ENCODE results near the gene KCNJ6.

KCNJ6 gene

DNA sequence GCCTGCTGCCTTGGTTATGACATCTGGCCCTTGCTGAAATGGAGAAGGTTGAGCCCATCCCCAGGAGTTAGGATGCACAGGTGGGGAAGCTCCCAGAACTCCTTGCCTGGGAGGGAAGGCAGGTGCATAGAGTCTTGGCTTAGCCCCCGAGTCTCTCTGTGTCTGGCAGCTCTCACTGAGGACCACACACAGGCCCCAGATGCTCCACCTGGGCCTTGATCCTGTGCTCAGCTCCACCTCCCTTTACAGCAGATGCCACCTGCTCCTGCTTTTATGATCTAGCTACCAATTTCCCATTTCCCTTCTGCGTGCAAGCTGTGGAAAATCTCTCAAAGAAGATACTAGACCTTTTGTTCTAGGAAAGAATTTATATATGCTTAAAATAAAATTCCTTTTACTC lies 28.8 kb upstream of the KCNJ6 start:
- Histone ChIP-seq H3K4me3 (ENCODE audit: severe bottlenecking) (no peak overlapping the region), H3K27me3 (ENCODE audit: insufficient read depth, poor library complexity, severe bottlenecking) (no peaks in the 10 kb centered on the region), H3K9me3 (ENCODE audit: severe bottlenecking) (no peaks in the 10 kb centered on the region), H3K4me1 (ENCODE audit: insufficient read depth, poor library complexity, severe bottlenecking) (no peaks in the 10 kb centered on the region), H3K27ac (ENCODE audit: poor library complexity, severe bottlenecking) (no peak overlapping the region), H3K36me3 (ENCODE audit: low read depth) (no peaks in the 10 kb centered on the region)
- DNase-seq (ENCODE audit: low spot score) (no peak), ATAC-seq (ENCODE audit: low read depth) (no peak)
- TF ChIP-seq CTCF (IDR thresholded peaks at IDR 0.05; ENCODE audit: poor library complexity, severe bottlenecking): no peak

DNA sequence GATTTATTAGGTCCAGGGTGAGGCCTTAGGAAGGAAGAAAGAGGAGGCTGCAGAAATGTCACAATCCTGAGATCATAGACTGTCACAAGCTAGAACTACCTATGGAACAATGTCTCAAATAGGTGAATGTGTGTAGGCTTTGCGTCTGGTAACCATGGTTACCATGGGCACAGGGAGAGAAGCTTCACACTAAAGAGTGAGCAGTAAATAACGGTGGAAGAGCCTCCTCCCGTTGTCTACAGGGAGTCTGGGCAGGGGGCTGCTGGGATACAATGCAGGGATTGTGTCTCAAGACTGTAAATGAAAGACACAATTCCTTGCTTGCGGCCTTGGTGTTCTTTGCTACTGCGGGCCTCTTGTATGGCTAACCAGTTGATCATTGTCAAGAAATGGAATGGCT lies 28.2 kb upstream of the KCNJ6 start:
- Histone ChIP-seq H3K27ac (ENCODE audit: poor library complexity, severe bottlenecking) (no peak overlapping the region), H3K9me3 (ENCODE audit: severe bottlenecking) (no peaks in the 10 kb centered on the region), H3K4me1 (ENCODE audit: insufficient read depth, poor library complexity, severe bottlenecking) (peaks cover 3% of the 10 kb centered on the region), H3K27me3 (ENCODE audit: insufficient read depth, poor library complexity, severe bottlenecking) (no peaks in the 10 kb centered on the region), H3K36me3 (ENCODE audit: low read depth) (no peaks in the 10 kb centered on the region), H3K4me3 (ENCODE audit: severe bottlenecking) (no peak overlapping the region)
- TF ChIP-seq CTCF (IDR thresholded peaks at IDR 0.05; ENCODE audit: poor library complexity, severe bottlenecking): no peak
- DNase-seq (ENCODE audit: low spot score): no peak
- no peak for ATAC-seq (ENCODE audit: low read depth)

DNA sequence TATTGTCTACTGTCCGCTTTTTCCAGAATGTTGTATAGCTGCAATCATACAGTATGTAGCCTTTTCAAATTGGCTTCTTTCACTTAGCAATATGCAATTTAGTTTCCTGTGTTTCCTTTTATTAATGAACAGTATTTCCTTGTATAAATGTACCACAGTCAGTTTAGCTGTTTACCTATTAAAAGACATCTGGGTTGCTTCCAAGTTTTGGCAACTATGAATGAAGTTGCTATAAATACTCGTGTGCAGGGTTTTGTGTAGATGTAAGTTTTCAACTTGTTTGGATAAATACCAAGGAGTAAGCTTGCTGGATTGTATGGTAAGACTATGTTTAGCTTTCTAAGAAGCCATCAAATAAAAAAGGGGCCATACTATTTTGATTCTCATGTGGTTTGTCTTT lies 24.4 kb upstream of the KCNJ6 start:
- Histone ChIP-seq H3K27ac (ENCODE audit: poor library complexity, severe bottlenecking) (no peak overlapping the region), H3K4me3 (ENCODE audit: severe bottlenecking) (no peak overlapping the region), H3K4me1 (ENCODE audit: insufficient read depth, poor library complexity, severe bottlenecking) (peaks cover 14% of the 10 kb centered on the region), H3K27me3 (ENCODE audit: insufficient read depth, poor library complexity, severe bottlenecking) (no peaks in the 10 kb centered on the region), H3K9me3 (ENCODE audit: severe bottlenecking) (no peaks in the 10 kb centered on the region), H3K36me3 (ENCODE audit: low read depth) (no peaks in the 10 kb centered on the region)
- no peak for TF ChIP-seq CTCF (IDR thresholded peaks at IDR 0.05; ENCODE audit: poor library complexity, severe bottlenecking)
- no peak for DNase-seq (ENCODE audit: low spot score)
- no peak for ATAC-seq (ENCODE audit: low read depth)

- Histone ChIP-seq H3K9me3 (ENCODE audit: severe bottlenecking) (no peaks in the 10 kb centered on the region), H3K4me1 (ENCODE audit: insufficient read depth, poor library complexity, severe bottlenecking) (peaks cover 14% of the 10 kb centered on the region), H3K27ac (ENCODE audit: poor library complexity, severe bottlenecking) (no peak overlapping the region), H3K36me3 (ENCODE audit: low read depth) (no peaks in the 10 kb centered on the region), H3K27me3 (ENCODE audit: insufficient read depth, poor library complexity, severe bottlenecking) (no peaks in the 10 kb centered on the region), H3K4me3 (ENCODE audit: severe bottlenecking) (no peak overlapping the region)
- DNase-seq (ENCODE audit: low spot score) (no peak), ATAC-seq (ENCODE audit: low read depth) (no peak)
- TF ChIP-seq CTCF (IDR thresholded peaks at IDR 0.05; ENCODE audit: poor library complexity, severe bottlenecking): no peak
Measured at GRCh38 chr21:37939838-37940237, 23.6 kb upstream of the KCNJ6 start.

- Histone ChIP-seq H3K27me3 (ENCODE audit: insufficient read depth, poor library complexity, severe bottlenecking) (no peaks in the 10 kb centered on the region), H3K4me1 (ENCODE audit: insufficient read depth, poor library complexity, severe bottlenecking) (peaks cover 14% of the 10 kb centered on the region), H3K36me3 (ENCODE audit: low read depth) (no peaks in the 10 kb centered on the region), H3K27ac (ENCODE audit: poor library complexity, severe bottlenecking) (no peak overlapping the region), H3K4me3 (ENCODE audit: severe bottlenecking) (no peak overlapping the region), H3K9me3 (ENCODE audit: severe bottlenecking) (no peaks in the 10 kb centered on the region)
- no peak for TF ChIP-seq CTCF (IDR thresholded peaks at IDR 0.05; ENCODE audit: poor library complexity, severe bottlenecking)
- ATAC-seq (ENCODE audit: low read depth) (peak; percentile 95), DNase-seq (ENCODE audit: low spot score) (no peak)
Measured at GRCh38 chr21:37939251-37939650, 23.0 kb upstream of the KCNJ6 start.

All from RWPE2 (cell line).